Type B pancreatic cell (in vitro differentiated cells): ENCODE results near the gene STX8. TPM values are rescaled to one million over a fixed set of nuclear protein-coding genes. Genes with fewer than 3 reads are reported as not detected.
"Not testable (repeated sequence)": the region's sequence is repeated elsewhere in the genome, so short reads cannot be mapped to it uniquely, and the experiment has no call there.

Experiments used
- DNase-seq: peaks from one replicate; pipeline ENCODE4 v3.0.0; 2021; ENCODE audit warnings: mixed read lengths; ENCODE audit not compliant: unreplicated experiment; ENCODE audit errors: extremely low spot score
- H3K27ac Mint-ChIP-seq: 2 replicates; pipeline ENCODE4 v1.8.0; 2021; ENCODE audit warnings: mild to moderate bottlenecking, mixed read lengths
- H3K27me3 Mint-ChIP-seq: 2 replicates; pipeline ENCODE4 v1.8.0; 2021; ENCODE audit warnings: mixed read lengths
- H3K36me3 Mint-ChIP-seq: 2 replicates; pipeline ENCODE4 v1.8.0; 2021; ENCODE audit warnings: mixed read lengths
- H3K4me1 Mint-ChIP-seq: one replicate; pipeline ENCODE4 v1.8.0; 2021; ENCODE audit warnings: mixed read lengths; ENCODE audit not compliant: unreplicated experiment
- H3K4me3 Mint-ChIP-seq: 2 replicates; pipeline ENCODE4 v1.8.0; 2021; ENCODE audit warnings: mild to moderate bottlenecking, mixed read lengths
- H3K9me3 Mint-ChIP-seq: 2 replicates; pipeline ENCODE4 v1.8.0; 2021; ENCODE audit warnings: mixed read lengths
- CTCF ChIP-seq: fragments of 200-600 bp; sonication (generic); conservative IDR thresholded peaks from 2 replicates; pipeline ENCODE4 v1.5.0; 2021; ENCODE audit warnings: antibody characterized with exemption, mild to moderate bottlenecking
- total RNA-seq: library from RNA; stranded (reverse); gene quantifications from 2 replicates; pipeline ENCODE4 v1.2.1, GENCODE V29; 2021; ENCODE audit warnings: low replicate concordance

STX8 gene
- total RNA-seq, 1 donor from 2014 or later = 59.3 TPM

GRCh38 chr17:9606453-9606852 is 30.8 kb upstream of the STX8 start:
- DNase-seq = no peak
- no peak for TF ChIP-seq CTCF
- Mint-ChIP-seq H3K4me1 (no peaks in the 10 kb centered on the region), H3K27ac (no peak overlapping the region), H3K4me3 (no peak overlapping the region), H3K36me3 (no peaks in the 10 kb centered on the region), H3K27me3 (peaks cover 7% of the 10 kb centered on the region), H3K9me3 (no peaks in the 10 kb centered on the region)

- not testable (repeated sequence) for H3K4me3 Mint-ChIP-seq, H3K36me3 Mint-ChIP-seq, H3K9me3 Mint-ChIP-seq, H3K4me1 Mint-ChIP-seq, H3K27ac Mint-ChIP-seq, DNase-seq, H3K27me3 Mint-ChIP-seq
Observed at GRCh38 chr17:9604583-9604982, 29.0 kb upstream of the STX8 start.

GRCh38 chr17:9598661-9599060 is 23.0 kb upstream of the STX8 start:
- H3K27me3 Mint-ChIP-seq = no peaks in the 10 kb centered on the region
- H3K27ac Mint-ChIP-seq = peak overlapping the region; percentile 56
- H3K4me3 Mint-ChIP-seq = no peak overlapping the region
- H3K4me1 Mint-ChIP-seq = no peaks in the 10 kb centered on the region
- DNase-seq = no peak
- no peaks in the 10 kb centered on the region for H3K9me3 Mint-ChIP-seq
- no peaks in the 10 kb centered on the region for H3K36me3 Mint-ChIP-seq
- TF ChIP-seq CTCF = no peak

- peak overlapping the region; percentile 18 for H3K27ac Mint-ChIP-seq
- H3K4me3 Mint-ChIP-seq, H3K4me1 Mint-ChIP-seq, H3K27me3 Mint-ChIP-seq, DNase-seq, H3K36me3 Mint-ChIP-seq, H3K9me3 Mint-ChIP-seq: not testable (repeated sequence)
Observed at GRCh38 chr17:9597638-9598037, 22.0 kb upstream of the STX8 start.

- H3K36me3 Mint-ChIP-seq = no peaks in the 10 kb centered on the region
- DNase-seq = no peak
- H3K9me3 Mint-ChIP-seq = no peaks in the 10 kb centered on the region
- H3K4me3 Mint-ChIP-seq = no peak overlapping the region
- H3K27me3 Mint-ChIP-seq = no peaks in the 10 kb centered on the region
- H3K4me1 Mint-ChIP-seq = no peaks in the 10 kb centered on the region
- no peak for TF ChIP-seq CTCF
- no peak overlapping the region for H3K27ac Mint-ChIP-seq
Observed at GRCh38 chr17:9594065-9594464, 18.4 kb upstream of the STX8 start.

- no peak for DNase-seq
- Mint-ChIP-seq H3K4me1 (no peaks in the 10 kb centered on the region), H3K4me3 (no peak overlapping the region), H3K36me3 (no peaks in the 10 kb centered on the region), H3K9me3 (peaks cover 6% of the 10 kb centered on the region), H3K27me3 (no peaks in the 10 kb centered on the region), H3K27ac (no peak overlapping the region)
- TF ChIP-seq CTCF = no peak
Observed at GRCh38 chr17:9587969-9588656, 12.5 kb upstream of the STX8 start.

- H3K36me3 Mint-ChIP-seq = peaks cover 4% of the 10 kb centered on the region
- no peak for TF ChIP-seq CTCF
- no peak for DNase-seq
- H3K27ac Mint-ChIP-seq = peak overlapping the region; percentile 29
- H3K4me1 Mint-ChIP-seq = peaks cover 13% of the 10 kb centered on the region
- H3K9me3 Mint-ChIP-seq = no peaks in the 10 kb centered on the region
- H3K4me3 Mint-ChIP-seq = peak overlapping the region; percentile 99
- H3K27me3 Mint-ChIP-seq = no peaks in the 10 kb centered on the region
Observed at GRCh38 chr17:9577373-9577709, 1.7 kb upstream of the STX8 start.
